Measurements from ENCODE around the gene CACNA2D2.

CACNA2D2 gene

DNA sequence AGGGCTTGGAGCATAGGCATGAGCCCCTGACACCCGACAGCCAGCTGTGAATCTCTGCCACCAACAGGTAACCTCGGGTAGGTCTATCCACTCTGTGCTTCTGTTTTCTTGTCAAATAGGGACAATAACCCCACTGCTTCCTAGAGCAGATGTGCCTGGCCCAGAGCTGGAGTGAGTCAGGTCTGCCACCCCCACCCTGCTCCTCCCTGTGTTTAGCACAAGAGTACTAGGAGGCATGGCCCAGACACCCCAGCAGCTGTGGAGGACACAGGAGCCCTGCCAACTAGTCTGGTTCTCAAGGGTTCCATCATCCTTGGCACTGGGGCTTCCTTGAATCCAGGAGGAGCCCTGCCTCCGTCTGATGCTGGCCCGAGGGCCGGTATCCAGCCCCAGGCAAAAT lies 110.4 kb downstream of the CACNA2D2 start:
- Histone ChIP-seq H3K9ac (ENCODE audit: low read depth, low read length) (no peak overlapping the region), H3K4me3 (ENCODE audit: low read depth in 1 of 2, low read length in 2 of 2) (no peak overlapping the region), H3K79me2 (ENCODE audit: insufficient read depth, low read length) (no peaks in the 10 kb centered on the region), H2AFZ (ENCODE audit: low read depth, low read length) (no peak overlapping the region), H3K27me3 (ENCODE audit: insufficient read depth, low read length, poor library complexity) (no peaks in the 10 kb centered on the region), H3K4me2 (ENCODE audit: insufficient read depth, low read length) (no peak overlapping the region), H3K4me1 (ENCODE audit: insufficient read depth, low read length) (no peaks in the 10 kb centered on the region), H3K27ac (ENCODE audit: low read length) (no peak overlapping the region), H4K20me1 (ENCODE audit: insufficient read depth, low read length) (peaks cover 3% of the 10 kb centered on the region; the same call in 1 of the 2 replicates), H3K36me3 (ENCODE audit: insufficient read depth, low read length) (no peaks in the 10 kb centered on the region), H3K9me3 (ENCODE audit: insufficient read depth, low read length, severe bottlenecking) (no peaks in the 10 kb centered on the region)
- TF ChIP-seq CTCF (IDR thresholded peaks at IDR 0.05; ENCODE audit: borderline replicate concordance, extremely low read depth, low read length, poor library complexity, severe bottlenecking): no peak
- TF ChIP-seq EZH2 (IDR thresholded peaks at IDR 0.05; ENCODE audit: borderline replicate concordance, low read depth, low read length, severe bottlenecking): no peak
- no peak for DNase-seq
- no peak for ATAC-seq (ENCODE audit: insufficient read depth, low read depth)

GRCh38 chr3:50392101-50392715 lies 111.2 kb downstream of the CACNA2D2 start:
- H3K27ac ChIP-seq (ENCODE audit: low read length): no peak overlapping the region
- H3K4me1 ChIP-seq (ENCODE audit: insufficient read depth, low read length): no peaks in the 10 kb centered on the region
- no peak overlapping the region for H3K4me3 ChIP-seq (ENCODE audit: low read depth in 1 of 2, low read length in 2 of 2)
- H3K27me3 ChIP-seq (ENCODE audit: insufficient read depth, low read length, poor library complexity): no peaks in the 10 kb centered on the region
- DNase-seq: no peak
- H3K36me3 ChIP-seq (ENCODE audit: insufficient read depth, low read length): no peaks in the 10 kb centered on the region
- H3K9ac ChIP-seq (ENCODE audit: low read depth, low read length): no peak overlapping the region
- H3K79me2 ChIP-seq (ENCODE audit: insufficient read depth, low read length): no peaks in the 10 kb centered on the region
- no peaks in the 10 kb centered on the region for H3K9me3 ChIP-seq (ENCODE audit: insufficient read depth, low read length, severe bottlenecking)
- H4K20me1 ChIP-seq (ENCODE audit: insufficient read depth, low read length): peaks cover 3% of the 10 kb centered on the region; the same call in 1 of the 2 replicates
- no peak overlapping the region for H3K4me2 ChIP-seq (ENCODE audit: insufficient read depth, low read length)
- H2AFZ ChIP-seq (ENCODE audit: low read depth, low read length): no peak overlapping the region
- TF ChIP-seq CTCF (IDR thresholded peaks at IDR 0.05; ENCODE audit: borderline replicate concordance, extremely low read depth, low read length, poor library complexity, severe bottlenecking) (no peak), EZH2 (IDR thresholded peaks at IDR 0.05; ENCODE audit: borderline replicate concordance, low read depth, low read length, severe bottlenecking) (no peak)
- no peak for ATAC-seq (ENCODE audit: insufficient read depth, low read depth)

GRCh38 chr3:50390508-50391224 lies 112.8 kb downstream of the CACNA2D2 start:
- TF ChIP-seq CTCF (IDR thresholded peaks at IDR 0.05; ENCODE audit: borderline replicate concordance, extremely low read depth, low read length, poor library complexity, severe bottlenecking) (no peak), EZH2 (IDR thresholded peaks at IDR 0.05; ENCODE audit: borderline replicate concordance, low read depth, low read length, severe bottlenecking) (no peak)
- H3K9me3 ChIP-seq (ENCODE audit: insufficient read depth, low read length, severe bottlenecking): no peaks in the 10 kb centered on the region
- no peak for ATAC-seq (ENCODE audit: insufficient read depth, low read depth)
- no peaks in the 10 kb centered on the region for H3K27me3 ChIP-seq (ENCODE audit: insufficient read depth, low read length, poor library complexity)
- H3K79me2 ChIP-seq (ENCODE audit: insufficient read depth, low read length): no peaks in the 10 kb centered on the region
- no peaks in the 10 kb centered on the region for H3K4me1 ChIP-seq (ENCODE audit: insufficient read depth, low read length)
- no peak overlapping the region for H3K9ac ChIP-seq (ENCODE audit: low read depth, low read length)
- peaks cover 5% of the 10 kb centered on the region; the same call in 1 of the 2 replicates for H4K20me1 ChIP-seq (ENCODE audit: insufficient read depth, low read length)
- no peak for DNase-seq
- no peak overlapping the region for H3K27ac ChIP-seq (ENCODE audit: low read length)
- no peak overlapping the region for H3K4me3 ChIP-seq (ENCODE audit: low read depth in 1 of 2, low read length in 2 of 2)
- H3K4me2 ChIP-seq (ENCODE audit: insufficient read depth, low read length): no peak overlapping the region
- H3K36me3 ChIP-seq (ENCODE audit: insufficient read depth, low read length): no peaks in the 10 kb centered on the region
- no peak overlapping the region for H2AFZ ChIP-seq (ENCODE audit: low read depth, low read length)

Measured in DND-41 (cell line).